Right lobe of liver (tissue), 6 donors: ENCODE results near the gene ZSCAN21. TPM values are rescaled to one million over a fixed set of nuclear protein-coding genes. Genes with fewer than 3 reads are reported as not detected.

Experiments
- ATAC-seq, 4 donors: fragments of 200-7000 bp; cut with Tn5 transposase; one replicate each; pipeline ENCODE4 v1.9.1; 2020; ENCODE audit warnings: mild to moderate bottlenecking in 4 of 4, moderate library complexity in 4 of 4
- DNase-seq, 3 donors: peaks; one replicate each; pipeline ENCODE4 v3.0.0-alpha.2; 2020
- H3K27ac ChIP-seq, 3 donors: fragments of 200-600 bp; one replicate each; pipeline ENCODE4 v1.8.0; 2022
- H3K27me3 ChIP-seq, 2 donors: fragments of 200-600 bp; one replicate each; pipeline ENCODE4 v1.8.0; 2022
- H3K36me3 ChIP-seq, 4 donors: fragments of 200-600 bp; sonication (generic) in 1 of 4; one replicate each; pipeline versions ENCODE4 v1.5.1 to v1.8.0; 2017 to 2022; ENCODE audit warnings: control low read depth in 1 of 4
- H3K4me1 ChIP-seq, 4 donors: fragments of 200-600 bp; sonication (generic) in 1 of 4; one replicate each; pipeline versions ENCODE4 v1.5.1 to v1.8.0; 2017 to 2022; ENCODE audit warnings: control low read depth in 1 of 4
- H3K4me3 ChIP-seq, 3 donors: fragments of 200-600 bp; one replicate each; pipeline ENCODE4 v1.8.0; 2022
- H3K9me3 ChIP-seq, 4 donors: fragments of 200-600 bp; sonication (generic) in 1 of 4; one replicate each; pipeline versions ENCODE4 v1.5.1 to v1.8.0; 2017 to 2022; ENCODE audit warnings: control low read depth in 1 of 4
- CTCF ChIP-seq, 4 donors: fragments of 200-600 bp in 3 of 4; fragments of 450-650 bp in 1 of 4; IDR thresholded peaks; one replicate each; pipeline versions ENCODE4 v1.5.1 to v1.8.0; 2016 to 2022; ENCODE audit warnings: antibody characterized with exemption in 4 of 4, mild to moderate bottlenecking in 2 of 4
- POLR2A ChIP-seq: fragments of 450-650 bp; IDR thresholded peaks from one replicate; pipeline ENCODE4 v1.6.1; 2017; ENCODE audit warnings: antibody characterized with exemption, mild to moderate bottlenecking
- WGBS: methylation state at CpG from one replicate; pipeline ENCODE4 v1.1.6; 2018; ENCODE audit warnings: low coverage, low lambda C conversion rate; ENCODE audit not compliant: insufficient coverage; ENCODE audit errors: missing lambda C conversion rate; 5-methylcytosine and 5-hydroxymethylcytosine counted together
- intact Hi-C, 2 donors: fragments of 100-400 bp; cut with DNase I; formaldehyde crosslinking; loops; one replicate each; pipeline versions ENCODE4 v1.11.2 to v1.14.1; 2022
- total RNA-seq, 6 experiments: library from RNA; depleted of rRNA in 2 of 6; stranded (reverse); fragments of >200 nt in 2 of 6; fragmentation: NEBNext Ultra II Directional in 3 of 6; extraction: Animal tissue kit (Norgen Biotek cat#: 25700) in 3 of 6; gene quantifications; one replicate each; pipeline versions ENCODE4 v1.1.0 to v1.2.4, GENCODE V29; 2016 to 2023
- donor health status: DM: no; HTN: yes; CAD: no.
- donor health status: DM: no; HTN: no; CAD: no.
- donor health status: DM: no; HTN: no; CAD: no.
- donor health status: DM: no; HTN: yes; CAD: no.
- donor health status: DM: no; HTN: yes; CAD: no.

ZSCAN21 gene
- total RNA-seq, 6 experiments from 2014 or later = 4.3 to 8.1 (median 5.7) TPM

GRCh38 chr7:100088095-100088620 lies 38.6 kb downstream of the ZSCAN21 start:
- peaks cover 0 to 8% (median 3%) of the 10 kb centered on the region in 4 donors for H3K4me1 ChIP-seq
- H3K4me3 ChIP-seq = peak overlapping the region; percentile 74 to 98 (median 97)
- ATAC-seq (no peak), DNase-seq (no peak)
- H3K9me3 ChIP-seq = no peaks in the 10 kb centered on the region
- H3K27ac ChIP-seq = peak overlapping the region; percentile 60 to 81 (median 72)
- intact Hi-C loops = no loop called here
- no peak for TF ChIP-seq POLR2A
- TF ChIP-seq CTCF (IDR thresholded peaks at IDR 0.05) = no peak
- WGBS = 65% methylated on average over 8 of the region's 11 CpGs
- H3K36me3 ChIP-seq = peaks cover 0 to 29% (median 9%) of the 10 kb centered on the region in 4 donors
- no peaks in the 10 kb centered on the region for H3K27me3 ChIP-seq

DNA sequence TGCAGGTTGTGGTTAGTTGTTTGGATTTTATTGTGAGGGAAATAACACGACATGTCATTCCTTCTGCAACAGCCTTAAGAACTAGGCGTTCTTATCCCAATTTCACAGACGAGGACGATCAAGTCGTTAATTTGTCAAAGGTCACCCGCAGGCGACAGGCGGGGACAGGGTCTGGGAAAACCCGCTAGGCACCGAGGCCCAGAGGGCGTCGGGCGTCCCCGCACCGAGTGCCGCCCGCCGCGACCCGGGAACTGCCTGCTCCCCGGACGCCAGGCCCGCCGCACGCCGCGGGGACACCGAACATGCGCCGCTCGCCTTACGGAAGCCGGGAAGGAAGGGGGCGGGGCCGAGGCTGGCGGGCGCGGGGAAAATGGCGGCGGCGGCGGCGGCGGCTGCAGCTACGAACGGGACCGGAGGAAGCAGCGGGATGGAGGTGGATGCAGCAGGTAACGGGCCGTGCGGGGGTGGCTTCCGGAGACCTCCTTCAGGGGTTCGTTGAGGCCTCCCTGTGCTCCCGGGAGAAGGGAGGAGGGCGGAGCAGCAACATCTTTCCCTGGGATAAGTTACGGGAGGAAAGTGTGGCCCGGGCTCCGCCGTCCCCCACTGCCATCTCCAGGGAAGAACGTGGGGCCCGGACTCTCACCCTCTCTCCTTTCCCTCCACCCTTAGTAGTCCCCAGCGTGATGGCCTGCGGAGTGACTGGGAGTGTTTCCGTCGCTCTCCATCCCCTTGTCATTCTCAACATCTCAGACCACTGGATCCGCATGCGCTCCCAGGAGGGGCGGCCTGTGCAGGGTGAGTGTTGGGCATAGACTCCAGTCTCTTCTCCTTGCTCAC lies 39.3 kb downstream of the ZSCAN21 start, which contains the start of gene COPS6:
Gene COPS6, plus strand, starts transcription at position 349 of the 837 bp plus-strand sequence. Its CDS starts 22 bp downstream, at position 371.
- Histone ChIP-seq H3K27me3 (no peaks in the 10 kb centered on the region), H3K36me3 (peaks cover 0 to 35% (median 13%) of the 10 kb centered on the region in 4 donors), H3K27ac (peak within 1 kb of the TSS; percentile 60 to 81 (median 72)), H3K4me1 (peaks cover 0 to 8% (median 3%) of the 10 kb centered on the region in 4 donors), H3K9me3 (no peaks in the 10 kb centered on the region), H3K4me3 (peak within 1 kb of the TSS; percentile 74 to 98 (median 97))
- TF ChIP-seq POLR2A (peak; percentile 82), CTCF (IDR thresholded peaks at IDR 0.05) (no peak)
- ATAC-seq (peak; percentile 81 to 91 (median 87)), DNase-seq (peak; percentile 87 to 89 (median 88))
- intact Hi-C loops = no loop called here
- 0% methylated on average over 17 of the region's 68 CpGs for WGBS

GRCh38 chr7:100089458-100090196 lies 40.1 kb downstream of the ZSCAN21 start:
- peaks cover 0 to 43% (median 20%) of the 10 kb centered on the region in 4 donors for H3K36me3 ChIP-seq
- ATAC-seq (no peak), DNase-seq (peak in 1 of 3 donors; percentile 3)
- TF ChIP-seq POLR2A (no peak), CTCF (IDR thresholded peaks at IDR 0.05) (no peak)
- peak overlapping the region; percentile 74 to 98 (median 97) for H3K4me3 ChIP-seq
- WGBS = 30% methylated on average over 7 of the region's 7 CpGs
- H3K9me3 ChIP-seq = no peaks in the 10 kb centered on the region
- H3K4me1 ChIP-seq = peaks cover 0 to 8% (median 3%) of the 10 kb centered on the region in 4 donors
- H3K27me3 ChIP-seq = no peaks in the 10 kb centered on the region
- peak overlapping the region; percentile 60 to 81 (median 72) for H3K27ac ChIP-seq
- intact Hi-C loops = no loop called here

DNA sequence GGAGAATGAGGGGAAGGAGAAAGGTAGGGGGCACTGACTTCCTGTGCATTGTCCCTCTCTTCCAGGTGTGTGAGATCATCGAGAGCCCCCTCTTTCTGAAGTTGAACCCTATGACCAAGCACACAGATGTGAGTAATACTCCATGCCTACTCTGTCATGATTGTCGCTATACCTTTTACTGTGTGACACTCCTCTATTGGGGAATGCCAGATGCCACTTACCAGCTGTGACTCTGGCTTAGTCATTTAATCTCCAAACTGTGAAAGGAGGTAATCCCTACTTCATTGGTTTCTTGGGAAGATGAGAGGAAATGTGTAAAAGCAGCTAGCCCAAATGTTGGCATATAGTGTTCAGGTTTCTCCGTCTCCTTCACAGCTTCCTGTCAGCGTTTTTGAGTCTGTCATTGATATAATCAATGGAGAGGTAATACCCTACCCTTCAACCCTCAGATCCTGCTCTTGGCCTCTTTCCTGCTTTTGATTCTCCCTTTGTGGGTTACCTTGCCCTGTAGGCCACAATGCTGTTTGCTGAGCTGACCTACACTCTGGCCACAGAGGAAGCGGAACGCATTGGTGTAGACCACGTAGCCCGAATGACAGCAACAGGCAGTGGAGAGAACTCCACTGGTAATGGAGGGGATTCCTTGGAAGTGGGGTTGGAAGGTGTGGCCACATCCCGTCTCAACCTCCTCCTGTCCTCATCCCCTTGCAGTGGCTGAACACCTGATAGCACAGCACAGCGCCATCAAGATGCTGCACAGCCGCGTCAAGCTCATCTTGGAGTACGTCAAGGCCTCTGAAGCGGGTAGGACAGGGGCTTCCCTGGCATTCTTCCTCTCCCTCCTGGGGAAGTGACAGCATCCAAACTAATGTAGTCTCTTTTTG lies 41.2 kb downstream of the ZSCAN21 start:
- ATAC-seq (no peak), DNase-seq (no peak)
- H3K27ac ChIP-seq = no peak overlapping the region
- peaks cover 0 to 8% (median 3%) of the 10 kb centered on the region in 4 donors for H3K4me1 ChIP-seq
- 85% methylated on average over 12 of the region's 14 CpGs for WGBS
- no peak for TF ChIP-seq CTCF (IDR thresholded peaks at IDR 0.05)
- H3K36me3 ChIP-seq = peaks cover 0 to 55% (median 28%) of the 10 kb centered on the region in 4 donors
- no peaks in the 10 kb centered on the region for H3K9me3 ChIP-seq
- intact Hi-C loops = no loop called here
- H3K4me3 ChIP-seq = no peak overlapping the region
- H3K27me3 ChIP-seq = no peaks in the 10 kb centered on the region
